HUES6 (cell line): Measurements from ENCODE around the gene CFAP161.

Source experiments
- H3K27ac ChIP-seq: 2 replicates; pipeline ENCODE4 v1.7.0; 2013; ENCODE audit warnings: low read depth, mild to moderate bottlenecking, low read length, inconsistent platforms
- H3K27me3 ChIP-seq: 2 replicates; pipeline ENCODE4 v1.6.1; 2013; ENCODE audit warnings: low read length; ENCODE audit not compliant: control insufficient read depth, insufficient read depth
- H3K36me3 ChIP-seq: 2 replicates; pipeline ENCODE4 v1.6.1; 2013; ENCODE audit warnings: low read length; ENCODE audit not compliant: control insufficient read depth, insufficient read depth
- H3K4me1 ChIP-seq: 2 replicates; pipeline ENCODE4 v1.6.1; 2013; ENCODE audit warnings: low read length; ENCODE audit not compliant: control insufficient read depth, insufficient read depth
- H3K4me3 ChIP-seq: 2 replicates; pipeline ENCODE4 v1.5.1; 2013; ENCODE audit warnings: low read depth, low read length
- H3K9ac ChIP-seq: one replicate; pipeline ENCODE4 v1.6.1; 2013; ENCODE audit warnings: mild to moderate bottlenecking, low read length
- H3K9me3 ChIP-seq: 2 replicates; pipeline ENCODE4 v1.6.1; 2013; ENCODE audit warnings: low read depth, low read length; ENCODE audit not compliant: control insufficient read depth, insufficient read depth

The CFAP161 gene

DNA sequence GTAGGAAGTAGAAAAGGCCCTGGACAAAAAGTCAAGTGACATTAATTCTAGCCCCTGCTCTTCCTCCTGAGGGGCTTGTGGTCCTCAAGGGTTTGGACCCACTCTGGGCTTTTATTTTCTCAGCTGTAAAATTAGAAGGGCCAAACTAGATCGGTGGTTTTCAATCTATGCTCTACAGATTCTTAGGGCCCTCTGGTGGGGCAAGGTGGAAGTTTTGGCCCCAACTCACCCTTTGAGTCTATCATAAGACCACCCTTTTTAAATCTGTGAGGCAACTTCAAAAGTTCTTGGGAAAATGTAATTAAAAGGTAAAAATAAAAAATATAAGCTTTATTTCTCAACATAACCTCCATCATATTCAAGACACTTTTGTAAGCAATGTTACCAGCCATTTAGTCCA lies 25.6 kb upstream of the CFAP161 start:
- Histone ChIP-seq H3K4me3 (no peak overlapping the region), H3K9me3 (no peaks in the 10 kb centered on the region), H3K36me3 (no peaks in the 10 kb centered on the region), H3K4me1 (peaks cover 6% of the 10 kb centered on the region), H3K27me3 (0 out of 2 replicates have a peak, but pooled peaks cover 9% of the 10 kb centered on the region), H3K27ac (no peak overlapping the region), H3K9ac (no peak overlapping the region)

DNA sequence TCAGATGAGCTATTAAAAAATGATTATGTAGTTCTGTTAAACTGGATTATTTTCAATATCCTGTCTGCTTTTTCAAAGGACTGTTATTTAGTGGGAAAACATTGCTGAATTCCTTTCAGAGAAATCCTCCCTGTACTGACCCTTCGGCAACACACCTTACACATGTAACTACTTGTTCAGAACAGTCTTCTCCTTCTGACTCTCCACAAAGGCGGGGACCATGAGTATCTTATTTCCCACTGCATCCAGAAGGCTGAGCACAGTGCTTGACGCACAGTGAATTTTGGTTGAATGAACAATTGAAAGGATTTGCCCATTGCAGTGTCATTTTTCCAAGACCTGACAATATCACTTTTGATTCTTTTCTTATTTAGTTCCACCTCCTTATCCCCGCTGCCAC lies 23.1 kb upstream of the CFAP161 start:
- H3K4me3 ChIP-seq: no peak overlapping the region
- no peaks in the 10 kb centered on the region for H3K9me3 ChIP-seq
- no peak overlapping the region for H3K9ac ChIP-seq
- peaks cover 14% of the 10 kb centered on the region for H3K4me1 ChIP-seq
- H3K27me3 ChIP-seq: 0 out of 2 replicates have a peak, but pooled peaks cover 9% of the 10 kb centered on the region
- no peak overlapping the region for H3K27ac ChIP-seq
- H3K36me3 ChIP-seq: no peaks in the 10 kb centered on the region

DNA sequence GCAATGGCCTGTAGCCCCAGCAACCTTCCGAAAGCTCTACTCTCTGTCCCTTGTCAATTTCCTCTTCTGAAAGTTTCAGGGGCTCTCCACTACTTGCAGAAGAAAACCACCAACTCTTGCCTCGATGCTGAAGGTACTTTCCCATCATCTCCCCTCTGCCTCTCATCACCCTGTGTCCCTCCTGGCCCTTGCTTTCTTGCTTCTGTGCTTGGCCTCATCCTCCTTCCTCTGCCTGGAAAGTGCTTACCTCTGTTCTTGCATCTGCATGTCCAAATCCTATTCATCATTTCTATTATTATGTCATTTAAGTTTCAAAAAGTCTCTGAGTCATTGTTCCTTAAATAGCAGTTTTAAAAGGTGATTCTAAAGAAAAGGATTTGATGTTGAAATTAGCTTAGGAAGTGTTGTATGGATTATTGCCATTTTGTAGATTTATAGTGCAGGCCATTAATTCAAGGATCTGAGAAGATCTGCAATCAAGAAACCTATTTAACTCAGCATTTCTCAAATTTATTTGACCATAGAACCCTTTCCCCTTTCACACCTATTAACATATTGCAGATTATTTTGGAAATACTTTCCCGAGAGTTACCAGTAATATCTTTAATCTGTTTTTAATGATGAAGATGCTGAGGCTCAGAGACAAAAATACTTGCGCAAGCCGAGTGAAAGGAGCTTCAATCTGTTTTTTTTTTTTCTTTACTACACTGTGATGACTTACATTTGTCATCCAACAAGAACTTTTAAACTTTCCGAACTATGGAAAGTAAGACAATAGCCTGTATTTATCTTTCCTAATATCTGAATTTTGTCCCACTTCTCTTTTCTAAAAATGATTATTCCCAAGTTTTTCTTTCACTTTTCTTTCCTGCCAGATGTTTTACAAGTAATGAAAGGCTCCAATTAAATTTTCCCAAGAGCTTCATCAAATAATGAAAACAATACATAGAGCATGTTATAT lies 22.3 kb upstream of the CFAP161 start:
- Histone ChIP-seq H3K27me3 (0 out of 2 replicates have a peak, but pooled peaks cover 9% of the 10 kb centered on the region), H3K4me1 (peaks cover 14% of the 10 kb centered on the region), H3K4me3 (no peak overlapping the region), H3K9me3 (no peaks in the 10 kb centered on the region), H3K9ac (no peak overlapping the region), H3K36me3 (no peaks in the 10 kb centered on the region), H3K27ac (no peak overlapping the region)

DNA sequence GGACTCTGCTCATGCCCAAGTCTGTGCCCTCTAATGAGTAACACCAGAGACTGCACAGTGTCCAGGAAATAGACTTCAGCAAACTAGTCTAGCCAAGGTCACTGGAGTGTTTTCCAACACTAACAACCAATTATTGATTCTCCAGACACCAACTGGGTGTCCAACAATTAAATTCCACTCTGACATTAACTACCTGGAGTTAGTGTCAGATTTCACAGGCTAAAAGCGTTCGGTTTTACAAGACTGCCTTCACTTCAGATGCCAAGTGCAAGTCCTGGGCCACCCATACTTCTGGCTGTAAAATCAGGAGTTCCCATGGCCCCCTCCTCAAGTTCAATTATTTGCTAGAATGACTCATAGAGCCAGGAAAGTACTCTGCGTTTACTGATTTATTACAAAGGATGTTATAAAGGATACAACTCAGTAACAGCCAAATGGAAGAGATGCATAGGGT lies 20.8 kb upstream of the CFAP161 start:
- Histone ChIP-seq H3K36me3 (no peaks in the 10 kb centered on the region), H3K27ac (no peak overlapping the region), H3K27me3 (peaks cover 19% of the 10 kb centered on the region; the same call in 1 of the 2 replicates), H3K4me3 (no peak overlapping the region), H3K4me1 (peaks cover 14% of the 10 kb centered on the region), H3K9me3 (no peaks in the 10 kb centered on the region), H3K9ac (no peak overlapping the region)

DNA sequence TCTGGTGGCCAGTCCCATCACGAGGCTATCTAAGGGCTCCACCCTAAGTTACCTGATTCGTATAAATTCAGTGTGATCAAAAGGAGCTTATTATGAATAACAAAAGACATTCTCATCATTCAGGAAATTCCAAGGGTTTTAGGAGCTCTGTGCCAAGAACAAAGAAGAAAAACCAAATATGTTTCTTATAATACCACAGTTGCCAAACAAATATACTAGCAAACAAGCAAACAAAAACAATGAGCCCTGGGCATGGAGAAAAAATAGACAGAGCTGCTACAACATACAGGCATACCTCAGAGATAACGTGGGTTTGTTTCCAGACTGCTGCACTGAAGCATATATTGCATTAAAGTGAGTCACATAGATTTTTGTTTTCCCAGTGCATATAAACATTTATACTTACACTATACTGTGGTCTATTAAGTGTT lies 20.2 kb upstream of the CFAP161 start:
- no peaks in the 10 kb centered on the region for H3K36me3 ChIP-seq
- H3K9me3 ChIP-seq: no peaks in the 10 kb centered on the region
- no peak overlapping the region for H3K9ac ChIP-seq
- H3K4me1 ChIP-seq: peaks cover 14% of the 10 kb centered on the region
- H3K4me3 ChIP-seq: no peak overlapping the region
- H3K27me3 ChIP-seq: peaks cover 22% of the 10 kb centered on the region; the same call in 1 of the 2 replicates
- no peak overlapping the region for H3K27ac ChIP-seq

DNA sequence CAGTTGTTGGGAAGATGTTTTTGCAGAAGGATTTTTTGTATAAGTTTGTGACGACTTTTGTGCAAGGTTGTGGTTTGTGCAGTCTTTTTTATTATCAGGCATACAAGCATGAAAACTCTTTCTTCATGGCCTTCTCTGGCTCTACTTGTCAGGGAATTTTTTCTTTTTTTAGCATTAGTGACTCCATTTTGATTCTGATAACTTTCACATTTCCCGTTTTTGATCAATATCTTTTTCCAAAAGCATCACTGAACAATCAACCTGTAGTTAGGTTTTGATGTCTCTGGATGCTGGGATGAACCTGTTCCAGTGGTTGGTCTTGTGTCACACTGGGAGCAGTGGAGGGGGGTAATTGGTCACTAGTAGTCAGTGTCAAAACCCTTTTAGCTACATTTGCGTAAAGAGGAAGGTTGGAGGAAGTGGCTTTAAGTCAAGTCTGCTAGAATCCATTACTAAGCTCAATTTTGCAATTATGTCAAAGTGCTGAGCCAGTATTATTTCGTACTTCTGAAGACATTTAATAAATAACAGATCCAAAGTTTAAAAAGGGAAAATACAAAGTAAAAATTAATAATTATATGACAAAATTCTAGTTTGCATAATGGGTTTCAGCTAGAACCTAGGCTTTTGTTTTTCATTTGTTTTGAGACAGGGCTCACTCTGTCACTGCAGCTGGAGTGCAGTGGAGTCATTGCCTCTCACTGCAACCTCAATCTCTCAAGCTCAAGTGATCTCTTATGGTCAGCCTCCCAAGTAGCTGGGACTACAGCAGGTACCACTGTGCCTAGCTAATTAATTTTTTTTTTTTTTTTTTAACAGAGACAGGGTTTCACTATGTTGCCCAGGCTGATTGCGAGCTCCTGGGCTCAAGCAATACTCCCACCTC lies 18.8 kb upstream of the CFAP161 start:
- H3K36me3 ChIP-seq: no peaks in the 10 kb centered on the region
- H3K4me3 ChIP-seq: no peak overlapping the region
- H3K9ac ChIP-seq: no peak overlapping the region
- peaks cover under 1% of the 10 kb centered on the region; the same call in 1 of the 2 replicates for H3K9me3 ChIP-seq
- H3K27me3 ChIP-seq: peaks cover 22% of the 10 kb centered on the region; the same call in 1 of the 2 replicates
- peaks cover 14% of the 10 kb centered on the region for H3K4me1 ChIP-seq
- H3K27ac ChIP-seq: no peak overlapping the region

DNA sequence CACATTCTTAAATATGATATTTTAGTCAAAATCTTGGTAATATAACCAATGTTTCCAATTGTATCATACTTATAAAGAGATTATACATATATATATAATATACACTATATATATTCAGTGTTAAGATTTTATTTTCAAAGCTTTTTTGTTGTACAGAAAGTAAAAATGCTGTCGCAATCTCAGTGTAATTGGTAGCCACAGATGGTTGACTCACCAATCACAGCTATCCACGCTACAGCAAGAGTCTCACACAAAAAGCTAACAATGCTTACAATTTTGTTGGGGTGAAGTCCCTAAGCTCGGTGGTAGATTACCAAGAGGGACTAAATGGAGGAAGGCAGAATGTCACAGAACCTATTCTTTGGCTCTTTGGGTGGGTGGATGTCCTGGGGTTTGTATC lies 16.9 kb upstream of the CFAP161 start:
- peaks cover 3% of the 10 kb centered on the region; the same call in 1 of the 2 replicates for H3K9me3 ChIP-seq
- H3K27ac ChIP-seq: no peak overlapping the region
- peaks cover 13% of the 10 kb centered on the region; the same call in 1 of the 2 replicates for H3K27me3 ChIP-seq
- no peak overlapping the region for H3K4me3 ChIP-seq
- H3K9ac ChIP-seq: no peak overlapping the region
- no peaks in the 10 kb centered on the region for H3K36me3 ChIP-seq
- peaks cover 10% of the 10 kb centered on the region for H3K4me1 ChIP-seq

DNA sequence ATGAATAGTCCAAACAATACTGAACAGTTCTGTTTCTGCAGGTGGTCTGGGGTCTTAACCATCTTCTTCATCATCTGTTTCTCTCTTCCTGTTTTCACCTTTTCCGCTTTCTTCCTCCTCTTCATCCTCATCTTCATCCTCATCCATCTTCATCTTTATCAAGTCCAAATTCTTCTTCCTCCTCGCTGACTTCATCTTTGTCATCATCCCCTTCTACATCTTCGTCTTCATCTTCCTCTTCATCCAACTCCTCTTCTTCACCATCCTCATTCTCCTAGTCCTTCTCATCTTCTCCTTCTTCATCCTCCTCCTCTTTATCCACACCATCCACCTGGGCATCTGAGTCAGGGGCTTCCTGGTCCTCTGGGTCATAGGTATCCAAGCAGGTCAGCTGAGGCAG lies 16.5 kb upstream of the CFAP161 start:
- Histone ChIP-seq H3K9me3 (peaks cover 3% of the 10 kb centered on the region; the same call in 1 of the 2 replicates), H3K4me1 (peaks cover 10% of the 10 kb centered on the region), H3K27ac (no peak overlapping the region), H3K9ac (no peak overlapping the region), H3K4me3 (no peak overlapping the region), H3K36me3 (no peaks in the 10 kb centered on the region), H3K27me3 (peaks cover 13% of the 10 kb centered on the region; the same call in 1 of the 2 replicates)

DNA sequence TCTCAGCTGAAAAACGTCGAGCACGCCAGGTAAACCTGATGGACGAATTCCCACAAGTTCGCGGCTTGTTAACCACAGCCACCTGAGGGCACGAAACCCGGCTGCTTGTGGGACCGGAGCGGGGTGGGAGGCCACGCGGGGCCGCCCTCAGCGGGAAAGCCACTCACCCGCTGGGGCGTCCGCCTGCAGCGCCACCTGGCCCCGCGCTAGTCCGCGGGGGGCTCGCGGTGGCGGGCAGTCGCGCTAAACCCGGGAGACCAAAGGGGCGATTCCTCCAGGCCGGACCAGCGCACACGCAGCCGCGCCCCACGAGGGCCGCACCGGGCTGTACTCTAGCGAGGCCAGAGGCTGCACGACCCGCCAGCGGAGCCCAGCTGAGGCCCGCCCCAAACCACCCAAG lies 15.7 kb upstream of the CFAP161 start:
- Histone ChIP-seq H3K4me3 (peak overlapping the region; percentile 33; the same call in 1 of the 2 replicates), H3K27ac (no peak overlapping the region), H3K27me3 (peaks cover 13% of the 10 kb centered on the region; the same call in 1 of the 2 replicates), H3K4me1 (peaks cover 8% of the 10 kb centered on the region), H3K9me3 (peaks cover 3% of the 10 kb centered on the region; the same call in 1 of the 2 replicates), H3K36me3 (no peaks in the 10 kb centered on the region), H3K9ac (no peak overlapping the region)

DNA sequence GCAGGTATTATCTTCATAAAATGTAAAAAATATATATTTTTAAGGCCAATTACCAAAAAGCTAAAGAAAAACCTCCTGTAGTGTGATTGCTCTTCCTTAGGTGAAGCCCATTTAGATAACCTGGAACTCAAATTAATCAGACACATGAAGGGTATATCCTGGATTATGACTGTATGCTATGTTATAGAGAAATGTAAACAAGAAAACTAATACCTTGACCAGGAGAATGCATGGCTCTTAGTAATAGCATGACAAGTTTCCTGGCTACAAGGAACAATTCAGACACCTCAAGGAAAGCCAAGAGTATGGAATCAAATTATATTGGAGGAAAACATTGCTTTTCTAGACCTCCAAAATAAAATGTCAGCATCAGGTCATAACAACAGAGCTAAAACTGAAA lies 14.0 kb upstream of the CFAP161 start:
- H3K9ac ChIP-seq: no peak overlapping the region
- H3K9me3 ChIP-seq: peaks cover 3% of the 10 kb centered on the region; the same call in 1 of the 2 replicates
- H3K27ac ChIP-seq: no peak overlapping the region
- peaks cover 13% of the 10 kb centered on the region; the same call in 1 of the 2 replicates for H3K27me3 ChIP-seq
- no peaks in the 10 kb centered on the region for H3K36me3 ChIP-seq
- no peaks in the 10 kb centered on the region for H3K4me1 ChIP-seq
- H3K4me3 ChIP-seq: no peak overlapping the region
